SK-N-SH (cell line): Measurements from ENCODE around the gene CHSY1. TPM values are rescaled to one million over a fixed set of nuclear protein-coding genes. Genes with fewer than 3 reads are reported as not detected.
A peak's percentile ranks its signal among the peaks of the same experiment; 100 is the strongest.

ENCODE experiments used
- CTCF ChIA-PET: fragments of 300-600, 350-600 bp; formaldehyde crosslinking; extraction: SDS; loops from one replicate; lab custom pipeline; 2021; lab: Yijun Ruan, JAX
- POLR2A ChIA-PET: fragments of 350-600 bp; sonication (Branson Sonifier 250); formaldehyde crosslinking; extraction: SDS; loops from one replicate; lab custom pipeline; 2020; ENCODE audit warnings: antibody characterized with exemption, inconsistent platforms; lab: Yijun Ruan, JAX
- DNase-seq: peaks from one replicate; pipeline ENCODE4 v3.0.0; 2012
- H2AFZ ChIP-seq: fragments of 200-600 bp; sonication (generic); 2 replicates; pipeline ENCODE4 v1.8.1; 2016; ENCODE audit warnings: antibody characterized with exemption, mild to moderate bottlenecking, low read depth
- H3F3A ChIP-seq: fragments of 200-600 bp; sonication (generic); replicated peaks from 2 replicates; pipeline ENCODE3; 2016; ENCODE audit warnings: antibody characterized with exemption, mild to moderate bottlenecking; ENCODE audit not compliant: insufficient read depth
- H3K27ac ChIP-seq, 2 experiments: fragments of 200-500 bp in 1 of 2; fragments of 200-600 bp in 1 of 2; sonication (Bioruptor generic) in 1 of 2; sonication (generic), shearing (Covaris generic) in 1 of 2; 2 replicates each; pipeline versions ENCODE4 v1.5.1 to v1.6.1; 2014 to 2016; ENCODE audit warnings: low read depth in 2 of 2, inconsistent platforms in 1 of 2, low read length in 1 of 2, mild to moderate bottlenecking in 1 of 2, mixed read lengths in 1 of 2
- H3K27me3 ChIP-seq: fragments of 200-600 bp; sonication (generic), shearing (Covaris generic); 2 replicates; pipeline ENCODE4 v1.6.1; 2016; ENCODE audit warnings: mixed run types; ENCODE audit not compliant: insufficient read depth
- H3K36me3 ChIP-seq, 2 experiments: fragments of 200-500 bp in 1 of 2; fragments of 200-600 bp in 1 of 2; sonication (Bioruptor generic) in 1 of 2; sonication (generic) in 1 of 2; replicated peaks in 1 of 2; 2 replicates each; pipeline versions ENCODE3 to v1.5.1; 2014 to 2016; ENCODE audit warnings: low read length in 1 of 2, mild to moderate bottlenecking in 1 of 2; ENCODE audit not compliant: insufficient read depth in 2 of 2, control insufficient read depth in 1 of 2
- H3K4me1 ChIP-seq, 2 experiments: fragments of 200-500 bp in 1 of 2; fragments of 200-600 bp in 1 of 2; sonication (Bioruptor generic) in 1 of 2; sonication (generic), shearing (Covaris generic) in 1 of 2; 2 replicates each; pipeline versions ENCODE4 v1.5.1 to v1.6.1; 2014 to 2016; ENCODE audit warnings: low read depth in 1 of 2, low read length in 1 of 2, mixed run types in 1 of 2; ENCODE audit not compliant: insufficient read depth in 2 of 2, control insufficient read depth in 1 of 2
- H3K4me2 ChIP-seq: fragments of 200-600 bp; sonication (generic), shearing (Covaris generic); 2 replicates; pipeline ENCODE4 v1.6.1; 2017; ENCODE audit warnings: mixed run types
- H3K4me3 ChIP-seq, 2 experiments: fragments of 200-500 bp in 1 of 2; fragments of 200-600 bp in 1 of 2; sonication (Bioruptor generic) in 1 of 2; sonication (generic), shearing (Covaris generic) in 1 of 2; 2 replicates each; pipeline versions ENCODE4 v1.5.1 to v1.8.1; 2014 to 2016; ENCODE audit warnings: low read depth in 2 of 2, inconsistent platforms in 1 of 2, low read length in 1 of 2, mild to moderate bottlenecking in 1 of 2, mixed read lengths in 1 of 2, moderate library complexity in 1 of 2
- H3K79me2 ChIP-seq: fragments of 200-600 bp; sonication (generic); 2 replicates; pipeline ENCODE4 v1.8.1; 2017; ENCODE audit warnings: mild to moderate bottlenecking; ENCODE audit not compliant: insufficient read depth
- H3K9ac ChIP-seq: fragments of 200-600 bp; sonication (generic); 2 replicates; pipeline ENCODE4 v1.6.1; 2017; ENCODE audit warnings: mixed run types
- H3K9me2 ChIP-seq: fragments of 200-600 bp; sonication (generic); 2 replicates; pipeline ENCODE4 v1.6.1; 2017; ENCODE audit warnings: mixed run types
- H3K9me3 ChIP-seq: fragments of 200-600 bp; sonication (generic); 2 replicates; pipeline ENCODE4 v1.6.1; 2017; ENCODE audit warnings: mixed run types, mild to moderate bottlenecking, moderate library complexity
- H4K20me1 ChIP-seq: fragments of 200-600 bp; sonication (generic); 2 replicates; pipeline ENCODE4 v1.6.1; 2017; ENCODE audit warnings: mild to moderate bottlenecking, mixed run types; ENCODE audit not compliant: insufficient read depth
- CHD2 ChIP-seq: fragments of 150-350 bp; IDR thresholded peaks from 2 replicates; pipeline ENCODE4 v1.6.1; 2018; ENCODE audit warnings: low read length; ENCODE audit not compliant: partially characterized antibody
- ELF1 ChIP-seq: IDR thresholded peaks from 2 replicates; pipeline ENCODE4 v1.4.0; 2012
- EP300 ChIP-seq, 2 experiments: IDR thresholded peaks; 2 replicates each; pipeline versions ENCODE4 v1.4.0 to v1.6.1; 2012; ENCODE audit warnings: borderline replicate concordance in 1 of 2, low read depth in 1 of 2, low read length in 1 of 2
- EZH2phosphoT487 ChIP-seq: fragments of 200-600 bp; sonication (generic); IDR thresholded peaks from 2 replicates; pipeline ENCODE4 v1.6.1; 2017; ENCODE audit warnings: low read depth, mixed run types, mild to moderate bottlenecking, antibody characterized with exemption, moderate library complexity, borderline replicate concordance
- FOSL2 ChIP-seq: IDR thresholded peaks from 2 replicates; pipeline ENCODE4 v1.4.0; 2012; ENCODE audit warnings: low read depth, mild to moderate bottlenecking, moderate library complexity, borderline replicate concordance
- FOXJ3 ChIP-seq: sonication (generic); formaldehyde crosslinking; IDR thresholded peaks from 2 replicates; pipeline ENCODE4 v1.5.1; 2020; ENCODE audit warnings: mild to moderate bottlenecking, missing genetic modification reagents
- GABPA ChIP-seq: IDR thresholded peaks from 2 replicates; pipeline ENCODE4 v1.4.0; 2012; ENCODE audit warnings: low read depth, mild to moderate bottlenecking
- GATA2 ChIP-seq: sonication (generic); formaldehyde crosslinking; IDR thresholded peaks from 2 replicates; pipeline ENCODE4 v1.5.0; 2020; ENCODE audit warnings: mild to moderate bottlenecking, missing genetic modification reagents
- JUND ChIP-seq: IDR thresholded peaks from 2 replicates; pipeline ENCODE4 v1.4.0; 2012
- MAX ChIP-seq: IDR thresholded peaks from 2 replicates; pipeline ENCODE4 v1.4.0; 2012; ENCODE audit warnings: low read depth
- MEF2A ChIP-seq: IDR thresholded peaks from 2 replicates; pipeline ENCODE4 v1.4.0; 2012; ENCODE audit warnings: low read depth, borderline replicate concordance
- NFIC ChIP-seq: IDR thresholded peaks from 2 replicates; pipeline ENCODE4 v1.4.0; 2012; ENCODE audit warnings: borderline replicate concordance
- PBX3 ChIP-seq: IDR thresholded peaks from 2 replicates; pipeline ENCODE4; 2012
- POLR2AphosphoS5 ChIP-seq: IDR thresholded peaks from 2 replicates; pipeline ENCODE4 v1.6.1; 2012; ENCODE audit warnings: low read depth, low read length
- RAD21 ChIP-seq: IDR thresholded peaks from 2 replicates; pipeline ENCODE4 v1.6.1; 2012; ENCODE audit warnings: mild to moderate bottlenecking, low read length
- RCOR1 ChIP-seq: fragments of 150-350 bp; IDR thresholded peaks from 2 replicates; pipeline ENCODE4 v1.6.1; 2017; ENCODE audit warnings: antibody characterized with exemption, low read length
- REST ChIP-seq: IDR thresholded peaks from 2 replicates; pipeline ENCODE4 v1.6.1; 2012; ENCODE audit warnings: mild to moderate bottlenecking, low read depth, low read length, moderate library complexity
- RXRA ChIP-seq: IDR thresholded peaks from 2 replicates; pipeline ENCODE4 v1.4.0; 2012; ENCODE audit warnings: low read depth, mild to moderate bottlenecking, borderline replicate concordance
- SMC3 ChIP-seq: IDR thresholded peaks from 2 replicates; pipeline ENCODE4 v1.6.1; 2012; ENCODE audit warnings: low read depth, low read length, improper control_type of control experiment
- TAF1 ChIP-seq: IDR thresholded peaks from 2 replicates; pipeline ENCODE4 v1.6.1; 2012; ENCODE audit warnings: low read depth, mild to moderate bottlenecking, low read length, moderate library complexity, borderline replicate concordance
- TCF12 ChIP-seq: IDR thresholded peaks from 2 replicates; pipeline ENCODE4 v1.4.0; 2012
- WGBS: methylation state at CpG from one replicate; pipeline ENCODE4 v1.1.6; 2017; ENCODE audit warnings: low lambda C conversion rate; 5-methylcytosine and 5-hydroxymethylcytosine counted together
- polyA plus RNA-seq, 3 experiments: library from polyadenylated mRNA; depleted of rRNA; stranded (reverse); fragments of >200 nt; gene quantifications; 2 replicates each; pipeline ENCODE4 v1.2.3, GENCODE V29; 2012

The CHSY1 gene
- polyA plus RNA-seq, 1 of the 3 experiments (the other 2 are of a cell fraction) = 15.7 TPM

GRCh38 chr15:101136381-101137268 lies 115.2 kb downstream of the CHSY1 start:
- no peak for DNase-seq
- Histone ChIP-seq H3K4me1 (peaks cover 0 to 47% of the 10 kb centered on the region in 2 experiments; a peak in 1 of 4 replicates), H4K20me1 (no peaks in the 10 kb centered on the region), H3K27me3 (no peaks in the 10 kb centered on the region), H3F3A (no peaks in the 10 kb centered on the region), H3K4me2 (no peak overlapping the region), H3K79me2 (no peaks in the 10 kb centered on the region), H2AFZ (no peak overlapping the region), H3K9ac (no peak overlapping the region), H3K4me3 (no peak overlapping the region), H3K36me3 (no peaks in the 10 kb centered on the region), H3K27ac (peak overlapping the region in 1 of 2 experiments; percentile 76; a peak in 1 of 4 replicates), H3K9me2 (no peaks in the 10 kb centered on the region), H3K9me3 (no peaks in the 10 kb centered on the region)
- ChIA-PET CTCF (no interaction called here), POLR2A (no interaction called here)
- TF ChIP-seq JUND = no peak
- no peak for TF ChIP-seq GABPA
- no peak for TF ChIP-seq SMC3
- TF ChIP-seq FOXJ3 (CRISPR knock-in tag) = no peak
- 75% methylated on average over 13 of the region's 14 CpGs for WGBS

- no peaks in the 10 kb centered on the region for H3K9me2 ChIP-seq
- 87% methylated on average over 14 of the region's 14 CpGs for WGBS
- ChIA-PET POLR2A (no interaction called here), CTCF (interaction anchor here (0.9 kb wide), 1 partner anchor 8 kb away, joined by 3 read pairs; no protein-coding TSS in a partner anchor)
- no peaks in the 10 kb centered on the region for H4K20me1 ChIP-seq
- no peak for DNase-seq
- H3K9me3 ChIP-seq = no peaks in the 10 kb centered on the region
- no peak overlapping the region for H3K4me2 ChIP-seq
- H2AFZ ChIP-seq = no peak overlapping the region
- H3K4me3 ChIP-seq = no peak overlapping the region
- no peak overlapping the region for H3K9ac ChIP-seq
- H3K4me1 ChIP-seq = peaks cover 0 to 45% of the 10 kb centered on the region in 2 experiments; a peak in 1 of 4 replicates
- H3K79me2 ChIP-seq = no peaks in the 10 kb centered on the region
- H3F3A ChIP-seq = no peaks in the 10 kb centered on the region
- H3K36me3 ChIP-seq = no peaks in the 10 kb centered on the region
- H3K27ac ChIP-seq = no peak overlapping the region; a peak in 1 of 4 replicates
- H3K27me3 ChIP-seq = no peaks in the 10 kb centered on the region
- TF ChIP-seq ELF1 (no peak), MAX (no peak), RCOR1 (no peak), TAF1 (no peak), GATA2 (CRISPR knock-in tag) (no peak), RAD21 (no peak), POLR2AphosphoS5 (no peak), REST (no peak), PBX3 (no peak), EP300 (IDR thresholded peaks at IDR 0.05; ENCODE audit: borderline replicate concordance in 1 of 2, low read depth in 1 of 2, low read length in 1 of 2) (no peak), FOSL2 (no peak), TCF12 (no peak), RXRA (no peak), NFIC (no peak), MEF2A (no peak), GABPA (no peak), CHD2 (no peak), EZH2phosphoT487 (no peak), FOXJ3 (CRISPR knock-in tag) (no peak)
These were observed 116.2 kb downstream of the CHSY1 start for GRCh38 chr15:101135532-101136166.
